Measurements from ENCODE around the gene GOSR1.
"Not testable (repeated sequence)": the region's sequence is repeated elsewhere in the genome, so short reads cannot be mapped to it uniquely, and the experiment has no call there.

The GOSR1 gene

DNA sequence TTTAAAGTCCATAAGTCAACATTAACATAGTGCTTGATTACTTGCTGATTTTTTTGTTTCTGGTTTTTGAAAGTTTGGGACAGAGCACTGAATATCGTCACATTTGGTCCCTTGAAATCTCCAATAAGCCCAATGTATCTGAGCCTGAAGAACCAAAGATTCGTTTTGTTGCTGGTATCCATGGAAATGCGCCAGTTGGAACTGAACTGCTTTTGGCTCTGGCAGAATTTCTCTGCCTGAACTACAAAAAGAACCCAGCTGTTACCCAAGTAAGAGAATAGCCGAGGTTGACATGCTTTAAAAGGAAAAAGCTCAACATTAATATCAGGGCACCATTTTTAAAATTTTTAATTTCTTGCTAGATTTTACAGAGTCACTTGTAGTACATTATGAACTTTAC is 27.7 kb upstream of the GOSR1 start:
- DNase-seq: no peak
- Mint-ChIP-seq H3K4me3 (no peak overlapping the region), H3K4me1 (no peaks in the 10 kb centered on the region), H3K9me3 (peaks cover 12% of the 10 kb centered on the region), H3K27ac (no peak overlapping the region), H3K36me3 (ENCODE audit: low read depth) (peaks cover 72% of the 10 kb centered on the region), H3K27me3 (ENCODE audit: low read depth, poor library complexity) (no peaks in the 10 kb centered on the region)
- TF ChIP-seq, protein P1, sequence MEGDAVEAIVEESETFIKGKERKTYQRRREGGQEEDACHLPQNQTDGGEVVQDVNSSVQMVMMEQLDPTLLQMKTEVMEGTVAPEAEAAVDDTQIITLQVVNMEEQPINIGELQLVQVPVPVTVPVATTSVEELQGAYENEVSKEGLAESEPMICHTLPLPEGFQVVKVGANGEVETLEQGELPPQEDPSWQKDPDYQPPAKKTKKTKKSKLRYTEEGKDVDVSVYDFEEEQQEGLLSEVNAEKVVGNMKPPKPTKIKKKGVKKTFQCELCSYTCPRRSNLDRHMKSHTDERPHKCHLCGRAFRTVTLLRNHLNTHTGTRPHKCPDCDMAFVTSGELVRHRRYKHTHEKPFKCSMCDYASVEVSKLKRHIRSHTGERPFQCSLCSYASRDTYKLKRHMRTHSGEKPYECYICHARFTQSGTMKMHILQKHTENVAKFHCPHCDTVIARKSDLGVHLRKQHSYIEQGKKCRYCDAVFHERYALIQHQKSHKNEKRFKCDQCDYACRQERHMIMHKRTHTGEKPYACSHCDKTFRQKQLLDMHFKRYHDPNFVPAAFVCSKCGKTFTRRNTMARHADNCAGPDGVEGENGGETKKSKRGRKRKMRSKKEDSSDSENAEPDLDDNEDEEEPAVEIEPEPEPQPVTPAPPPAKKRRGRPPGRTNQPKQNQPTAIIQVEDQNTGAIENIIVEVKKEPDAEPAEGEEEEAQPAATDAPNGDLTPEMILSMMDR (IDR thresholded peaks at IDR 0.05): no peak

DNA sequence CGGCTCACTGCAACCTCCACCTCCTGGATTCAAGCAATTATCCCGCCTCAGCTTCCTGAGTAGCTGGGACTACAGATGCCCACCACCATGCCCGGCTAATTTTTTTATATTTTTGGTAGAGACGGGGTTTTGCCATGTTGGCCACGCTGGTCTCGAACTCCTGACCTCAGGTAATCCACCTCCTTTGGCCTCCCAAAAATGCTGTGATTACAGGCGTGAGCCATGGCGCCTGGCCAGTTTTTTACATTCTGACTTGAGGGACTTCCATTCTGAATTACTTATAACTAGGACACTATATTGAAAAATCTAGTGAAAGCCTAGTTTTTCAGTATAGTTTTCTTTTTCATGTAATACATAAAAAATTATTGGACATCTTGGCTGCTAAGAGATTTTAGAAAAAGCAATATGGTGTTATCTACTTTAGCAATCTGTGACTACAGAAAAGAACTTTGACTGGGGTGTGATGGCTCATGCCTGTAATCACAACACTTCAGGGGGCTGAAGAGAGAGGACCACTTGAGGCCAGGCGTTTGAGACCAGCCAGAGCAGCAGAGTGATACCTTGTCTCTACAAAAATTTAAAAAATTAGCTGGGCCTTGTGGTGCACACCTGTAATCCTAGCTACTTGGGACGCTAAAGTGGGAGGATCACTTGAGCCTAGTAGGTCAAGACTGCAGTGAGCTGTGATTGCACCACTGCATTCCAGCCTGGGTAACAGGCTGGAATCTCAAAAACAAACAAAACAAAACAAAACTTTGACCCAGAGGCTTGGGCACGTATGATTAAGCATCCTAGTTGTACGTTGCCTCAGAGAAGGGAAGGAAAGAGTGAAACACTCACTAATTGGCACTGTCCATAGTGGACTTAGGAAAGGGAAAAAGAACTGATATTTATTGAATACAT is 26.8 kb upstream of the GOSR1 start:
- TF ChIP-seq, protein P1 (IDR thresholded peaks at IDR 0.05): no peak
- H3K4me1 Mint-ChIP-seq: no peaks in the 10 kb centered on the region
- no peaks in the 10 kb centered on the region for H3K27me3 Mint-ChIP-seq (ENCODE audit: low read depth, poor library complexity)
- peaks cover 14% of the 10 kb centered on the region for H3K9me3 Mint-ChIP-seq
- DNase-seq: no peak
- peaks cover 75% of the 10 kb centered on the region for H3K36me3 Mint-ChIP-seq (ENCODE audit: low read depth)
- no peak overlapping the region for H3K27ac Mint-ChIP-seq
- H3K4me3 Mint-ChIP-seq: no peak overlapping the region

DNA sequence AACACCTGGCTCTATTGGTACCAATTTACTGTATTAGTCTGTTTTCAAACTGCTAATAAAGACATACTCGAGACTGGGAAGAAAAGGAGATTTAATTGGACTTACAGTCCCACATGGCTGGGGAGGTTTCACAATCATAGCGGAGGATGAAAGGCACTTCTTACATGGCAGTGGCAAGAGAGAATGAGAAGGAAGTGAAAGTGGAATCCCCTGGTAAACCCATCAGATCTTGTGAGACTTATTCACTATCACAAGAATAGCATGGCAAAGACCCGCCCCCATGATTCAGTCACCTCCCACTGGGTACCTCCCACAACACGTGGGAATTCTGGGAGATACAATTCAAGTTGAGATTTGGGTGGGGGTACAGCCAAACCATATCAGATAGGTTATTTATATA is 22.6 kb upstream of the GOSR1 start:
- H3K4me3 Mint-ChIP-seq: no peak overlapping the region
- H3K36me3 Mint-ChIP-seq (ENCODE audit: low read depth): peaks cover 78% of the 10 kb centered on the region
- TF ChIP-seq, protein P1 (IDR thresholded peaks at IDR 0.05): no peak
- no peaks in the 10 kb centered on the region for H3K4me1 Mint-ChIP-seq
- no peak overlapping the region for H3K27ac Mint-ChIP-seq
- DNase-seq: no peak
- peaks cover 14% of the 10 kb centered on the region for H3K9me3 Mint-ChIP-seq
- H3K27me3 Mint-ChIP-seq (ENCODE audit: low read depth, poor library complexity): no peaks in the 10 kb centered on the region

DNA sequence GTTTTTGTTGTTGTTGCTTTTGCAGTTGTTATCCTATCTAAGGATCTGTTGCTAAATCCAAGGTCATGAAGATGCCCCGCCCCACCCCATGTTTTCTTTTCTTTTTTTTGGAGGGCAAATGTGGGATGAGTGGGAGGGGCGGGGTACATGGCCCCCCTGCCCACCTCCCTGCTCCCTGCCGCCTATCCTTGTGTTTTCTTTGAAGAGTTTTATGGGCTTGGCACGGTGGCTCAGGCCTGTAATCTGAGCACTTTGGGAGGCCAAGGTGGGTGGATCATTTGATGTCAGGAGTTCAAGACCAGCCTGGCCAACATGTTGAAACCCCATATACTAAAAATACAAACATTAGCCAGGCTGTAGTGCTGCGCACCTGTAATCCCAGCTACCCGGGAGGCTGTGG is 18.8 kb upstream of the GOSR1 start:
- no peak for DNase-seq
- Mint-ChIP-seq H3K27me3 (ENCODE audit: low read depth, poor library complexity) (no peaks in the 10 kb centered on the region), H3K27ac (no peak overlapping the region), H3K4me1 (no peaks in the 10 kb centered on the region), H3K4me3 (no peak overlapping the region), H3K36me3 (ENCODE audit: low read depth) (peaks cover 79% of the 10 kb centered on the region), H3K9me3 (peaks cover 7% of the 10 kb centered on the region)
- TF ChIP-seq, protein P1 (IDR thresholded peaks at IDR 0.05): no peak

DNA sequence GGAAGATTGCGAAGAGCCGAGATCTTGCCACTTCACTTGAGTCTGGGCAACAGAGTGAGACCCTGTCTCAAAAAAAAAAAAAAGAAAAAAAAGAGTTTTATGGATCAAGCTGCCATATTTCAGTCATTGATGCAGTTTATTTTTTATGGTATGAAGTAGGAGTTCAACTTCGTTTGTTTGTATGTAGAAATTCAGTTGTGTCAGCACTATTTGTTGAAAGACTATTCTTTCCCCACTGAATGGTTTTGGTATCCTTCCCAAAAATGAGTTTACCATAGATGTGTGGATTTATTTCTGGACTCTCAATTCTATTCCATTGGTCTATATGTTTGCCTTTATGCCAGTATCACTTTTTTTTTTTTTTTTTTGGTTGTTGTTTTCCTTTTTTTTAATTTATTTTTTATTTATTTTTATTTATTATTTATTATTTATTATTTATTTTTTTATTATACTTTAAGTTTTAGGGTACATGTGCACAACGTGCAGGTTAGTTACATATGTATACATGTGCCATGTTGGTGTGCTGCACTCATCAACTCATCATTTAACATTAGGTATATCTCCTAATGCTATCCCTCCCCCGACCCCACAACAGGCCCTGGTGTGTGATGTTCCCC is 18.3 kb upstream of the GOSR1 start:
- peaks cover 75% of the 10 kb centered on the region for H3K36me3 Mint-ChIP-seq (ENCODE audit: low read depth)
- not testable (repeated sequence) for H3K4me1 Mint-ChIP-seq; H3K27ac Mint-ChIP-seq; H3K4me3 Mint-ChIP-seq; DNase-seq; H3K27me3 Mint-ChIP-seq (ENCODE audit: low read depth, poor library complexity); H3K9me3 Mint-ChIP-seq

DNA sequence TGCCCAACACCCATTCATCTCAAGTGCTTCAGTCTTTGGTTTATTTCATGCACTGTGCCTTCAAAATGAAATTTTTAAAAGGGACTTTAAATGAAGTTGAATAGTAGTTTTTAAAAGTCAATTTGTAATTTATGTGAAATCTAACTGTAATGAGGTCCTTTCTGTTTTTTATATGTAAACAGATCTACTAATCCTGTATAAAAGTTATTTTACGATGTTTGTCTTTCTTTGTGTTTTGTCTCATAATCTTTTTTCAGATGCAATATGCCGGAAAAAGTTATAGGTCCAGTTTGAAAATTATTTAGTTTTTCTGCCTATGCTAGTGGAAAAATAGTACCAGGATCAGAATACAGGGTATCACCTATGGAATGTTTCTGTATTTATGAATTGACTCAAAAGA is 8.7 kb upstream of the GOSR1 start:
- Mint-ChIP-seq H3K9me3 (no peaks in the 10 kb centered on the region), H3K4me1 (no peaks in the 10 kb centered on the region), H3K4me3 (no peak overlapping the region), H3K27me3 (ENCODE audit: low read depth, poor library complexity) (no peaks in the 10 kb centered on the region), H3K36me3 (ENCODE audit: low read depth) (peaks cover 9% of the 10 kb centered on the region), H3K27ac (no peak overlapping the region)
- DNase-seq: no peak
- TF ChIP-seq, protein P1 (IDR thresholded peaks at IDR 0.05): no peak
